HG02642 (cell line): ENCODE data around the gene NCBP2.

ENCODE experiments used
- ATAC-seq: cut with Tn5 transposase; IDR thresholded peaks from one replicate; pipeline ENCODE4 v1.9.1; 2021; ENCODE audit warnings: mild to moderate bottlenecking; ENCODE audit not compliant: unreplicated experiment, poor library complexity

The NCBP2 gene

GRCh38 chr3:196942915-196943277 is 568 bp upstream of the NCBP2 start:
- ATAC-seq, result peak; percentile 15

GRCh38 chr3:196941729-196942225 is 551 bp downstream of the NCBP2 start:
- ATAC-seq, result peak; percentile 28

GRCh38 chr3:196938576-196938975 is 3.8 kb downstream of the NCBP2 start:
- no peak for ATAC-seq

GRCh38 chr3:196938124-196938523 is 4.2 kb downstream of the NCBP2 start:
- no peak for ATAC-seq

GRCh38 chr3:196936288-196936687 is 6.0 kb downstream of the NCBP2 start:
- no peak for ATAC-seq

- peak; percentile 31 for ATAC-seq
Observed at GRCh38 chr3:196932600-196932999, 9.7 kb downstream of the NCBP2 start.

GRCh38 chr3:196931828-196932587 is 10.3 kb downstream of the NCBP2 start:
- ATAC-seq, result peak; percentile 55

- ATAC-seq, result no peak
Observed at GRCh38 chr3:196931157-196931556, 11.2 kb downstream of the NCBP2 start.

GRCh38 chr3:196927571-196928453 is 14.5 kb downstream of the NCBP2 start:
- ATAC-seq, result no peak

- no peak for ATAC-seq
Observed at GRCh38 chr3:196920733-196921132, 21.6 kb downstream of the NCBP2 start.

GRCh38 chr3:196918968-196919367 is 23.4 kb downstream of the NCBP2 start:
- no peak for ATAC-seq

- no peak for ATAC-seq
Observed at GRCh38 chr3:196916995-196917394, 25.3 kb downstream of the NCBP2 start.

GRCh38 chr3:196916221-196916620 is 26.1 kb downstream of the NCBP2 start:
- ATAC-seq, result no peak

- no peak for ATAC-seq
Observed at GRCh38 chr3:196915375-196915774, 27.0 kb downstream of the NCBP2 start.

GRCh38 chr3:196914866-196915265 is 27.5 kb downstream of the NCBP2 start:
- ATAC-seq, result no peak

- ATAC-seq, result no peak
Observed at GRCh38 chr3:196903740-196904139, 38.6 kb downstream of the NCBP2 start.

- no peak for ATAC-seq
Observed at GRCh38 chr3:196902296-196902695, 40.0 kb downstream of the NCBP2 start.

GRCh38 chr3:196901768-196902167 is 40.6 kb downstream of the NCBP2 start:
- no peak for ATAC-seq

- ATAC-seq, result no peak
Observed at GRCh38 chr3:196896229-196896628, 46.1 kb downstream of the NCBP2 start.

- no peak for ATAC-seq
Observed at GRCh38 chr3:196894557-196895295, 47.6 kb downstream of the NCBP2 start.
